PFSK-1 (cell line): ENCODE measurements around the gene GABBR2.

ENCODE experiments used
- POLR2AphosphoS5 ChIP-seq: IDR thresholded peaks from 2 replicates; pipeline ENCODE4 v1.6.1; 2012; ENCODE audit warnings: low read depth, mild to moderate bottlenecking, control low read depth, low read length, moderate library complexity
- SIN3A ChIP-seq: IDR thresholded peaks from 2 replicates; pipeline ENCODE4 v1.6.1; 2012; ENCODE audit warnings: mild to moderate bottlenecking, low read length, moderate library complexity, borderline replicate concordance; ENCODE audit not compliant: insufficient read depth

DNA sequence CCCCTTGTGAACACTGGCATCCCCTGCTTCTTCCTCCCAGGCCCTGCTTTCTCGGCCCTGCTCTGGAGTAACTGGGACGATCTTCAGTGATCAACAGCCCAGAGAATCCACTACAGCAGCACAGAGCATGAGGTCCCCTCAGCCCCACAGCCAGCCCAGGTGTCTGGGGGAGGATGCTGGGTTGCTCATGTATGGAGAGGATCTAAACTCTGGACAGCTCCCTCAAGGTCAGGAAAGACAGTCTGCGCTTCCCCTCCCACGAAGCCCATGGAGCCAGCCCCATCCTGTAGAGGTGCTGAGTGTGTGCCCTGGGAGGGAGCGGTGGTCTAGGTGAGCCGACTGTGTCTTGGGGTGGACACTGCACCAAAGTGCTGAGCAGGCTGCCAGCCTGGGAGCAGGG, 190.2 kb downstream of the GABBR2 start:
- TF ChIP-seq SIN3A = no peak
- no peak for TF ChIP-seq POLR2AphosphoS5
